Breast epithelium (tissue), 4 donors: ENCODE results near the gene AOPEP. TPM values are rescaled to one million over a fixed set of nuclear protein-coding genes. Genes with fewer than 3 reads are reported as not detected.
"Not testable (repeated sequence)": the region's sequence is repeated elsewhere in the genome, so short reads cannot be mapped to it uniquely, and the experiment has no call there.

Source experiments
- DNase-seq, 2 donors: peaks; one replicate each; pipeline ENCODE4 v3.0.0-alpha.2; 2019; ENCODE audit warnings: low spot score in 2 of 2
- H3K27ac ChIP-seq, 2 donors: fragments of 200-600 bp; sonication (generic) in 1 of 2; one replicate each; pipeline ENCODE4 v1.5.1; 2016 to 2019; ENCODE audit warnings: mild to moderate bottlenecking in 1 of 2
- H3K27me3 ChIP-seq, 2 donors: fragments of 200-600 bp; sonication (generic) in 1 of 2; one replicate each; pipeline versions ENCODE4 v1.5.1 to v1.6.0; 2017 to 2019; ENCODE audit warnings: control low read depth in 1 of 2, mild to moderate bottlenecking in 1 of 2
- H3K36me3 ChIP-seq: fragments of 200-600 bp; one replicate; pipeline ENCODE4 v1.5.1; 2019
- H3K4me1 ChIP-seq, 2 donors: fragments of 200-600 bp; sonication (generic); one replicate each; pipeline ENCODE4 v1.5.1; 2016 to 2019; ENCODE audit warnings: control low read depth in 1 of 2
- H3K4me3 ChIP-seq, 3 donors: fragments of 200-600 bp; sonication (generic); 1 replicate in 2 of 3; 2 replicates in 1 of 3; pipeline ENCODE4 v1.5.1; 2016 to 2019; ENCODE audit warnings: mild to moderate bottlenecking in 3 of 3, moderate library complexity in 2 of 3
- H3K9me3 ChIP-seq, 2 donors: fragments of 200-600 bp; sonication (generic) in 1 of 2; one replicate each; pipeline ENCODE4 v1.5.1; 2016 to 2019; ENCODE audit warnings: control low read depth in 1 of 2
- CTCF ChIP-seq, 3 donors: fragments of 450-650 bp; IDR thresholded peaks; one replicate each; pipeline ENCODE4 v1.5.1; 2016 to 2017; ENCODE audit warnings: antibody characterized with exemption in 3 of 3, mild to moderate bottlenecking in 3 of 3, moderate library complexity in 3 of 3
- POLR2A ChIP-seq: fragments of 450-650 bp; IDR thresholded peaks from one replicate; pipeline ENCODE4 v1.6.1; 2016; ENCODE audit warnings: antibody characterized with exemption, mild to moderate bottlenecking, moderate library complexity
- POLR2AphosphoS5 ChIP-seq, 3 donors: sonication (generic); formaldehyde crosslinking; IDR thresholded peaks; one replicate each; pipeline ENCODE4 v1.6.1; 2017; ENCODE audit warnings: antibody characterized with exemption in 3 of 3
- intact Hi-C: fragments of 100-400 bp; cut with DNase I; formaldehyde crosslinking; loops from one replicate; pipeline ENCODE4 v1.15.1; 2023; ENCODE audit warnings: low total_unique reads
- total RNA-seq, 3 donors: library from RNA; depleted of rRNA; stranded (reverse); fragments of >200 nt; gene quantifications; one replicate each; pipeline ENCODE4 v1.1.0, GENCODE V29; 2016

The AOPEP gene
- total RNA-seq, 3 donors from 2014 or later, result 15.5 to 94.1 (median 87.5) TPM

GRCh38 chr9:94840738-94841137 is 114.2 kb downstream of the AOPEP start:
- Histone ChIP-seq H3K9me3 (peaks cover 7 to 19% of the 10 kb centered on the region in 2 donors), H3K4me1 (no peaks in the 10 kb centered on the region), H3K27ac (no peak overlapping the region), H3K4me3 (no peak overlapping the region), H3K36me3 (no peaks in the 10 kb centered on the region), H3K27me3 (no peaks in the 10 kb centered on the region)
- TF ChIP-seq POLR2AphosphoS5 (IDR thresholded peaks at IDR 0.05) (no peak), CTCF (IDR thresholded peaks at IDR 0.05) (no peak), POLR2A (no peak)
- DNase-seq, result no peak
- intact Hi-C loops, result no loop called here

GRCh38 chr9:94843134-94843533 is 116.6 kb downstream of the AOPEP start:
- TF ChIP-seq POLR2AphosphoS5 (IDR thresholded peaks at IDR 0.05) (no peak), POLR2A (no peak), CTCF (IDR thresholded peaks at IDR 0.05) (no peak)
- Histone ChIP-seq H3K4me1 (no peaks in the 10 kb centered on the region), H3K9me3 (peaks cover 7 to 9% of the 10 kb centered on the region in 2 donors), H3K4me3 (no peak overlapping the region), H3K27ac (no peak overlapping the region), H3K36me3 (no peaks in the 10 kb centered on the region), H3K27me3 (no peaks in the 10 kb centered on the region)
- no peak for DNase-seq
- intact Hi-C loops, result no loop called here

GRCh38 chr9:94846739-94847138 is 120.2 kb downstream of the AOPEP start:
- Histone ChIP-seq H3K4me3 (no peak overlapping the region), H3K4me1 (no peaks in the 10 kb centered on the region), H3K9me3 (no peaks in the 10 kb centered on the region), H3K36me3 (no peaks in the 10 kb centered on the region), H3K27me3 (no peaks in the 10 kb centered on the region), H3K27ac (no peak overlapping the region)
- no peak for TF ChIP-seq POLR2A
- no peak for TF ChIP-seq CTCF (IDR thresholded peaks at IDR 0.05)
- TF ChIP-seq POLR2AphosphoS5 (IDR thresholded peaks at IDR 0.05), result no peak
- intact Hi-C loops, result no loop called here
- DNase-seq, result no peak

GRCh38 chr9:94847486-94847885 is 121.0 kb downstream of the AOPEP start:
- TF ChIP-seq POLR2AphosphoS5 (IDR thresholded peaks at IDR 0.05) (no peak), CTCF (IDR thresholded peaks at IDR 0.05) (no peak), POLR2A (no peak)

GRCh38 chr9:94848791-94849190 is 122.3 kb downstream of the AOPEP start:
- H3K4me3 ChIP-seq, H3K27ac ChIP-seq, H3K36me3 ChIP-seq, DNase-seq, H3K4me1 ChIP-seq, H3K9me3 ChIP-seq, H3K27me3 ChIP-seq, intact Hi-C loops: not testable (repeated sequence)

More at GRCh38 chr9:94847486-94847885, 121.0 kb downstream of the AOPEP start:
- intact Hi-C loops, result no loop called here
- no peak for DNase-seq
- Histone ChIP-seq H3K27me3 (no peaks in the 10 kb centered on the region), H3K4me3 (no peak overlapping the region), H3K4me1 (no peaks in the 10 kb centered on the region), H3K36me3 (no peaks in the 10 kb centered on the region), H3K9me3 (no peaks in the 10 kb centered on the region), H3K27ac (no peak overlapping the region)
